ENCODE measurements around the gene LNPEP. TPM values are rescaled to one million over a fixed set of nuclear protein-coding genes. Genes with fewer than 3 reads are reported as not detected.

The LNPEP gene
- total and polyA plus RNA-seq, 2 of the 13 experiments (the other 11 are each of a cell fraction or from before 2014, with no cell fraction given) = 8.0 to 16.9 TPM

- TF ChIP-seq GTF3A (CRISPR knock-in tag; conservative IDR thresholded peaks at IDR 0.05) = no peak
- TF ChIP-seq ZFP91 (CRISPR knock-in tag; IDR thresholded peaks at IDR 0.05; ENCODE audit: borderline replicate concordance) = peak; percentile 49; the same call in 1 of the 2 replicates
- TF ChIP-seq ZNF674 (CRISPR knock-in tag; IDR thresholded peaks at IDR 0.05; ENCODE audit: low read depth) = 0 out of 2 replicates have a peak, but pooled peaks have one; percentile 43
- peak in 1 of 2 experiments; percentile 43; a peak in 1 of 4 replicates for TF ChIP-seq POLR2A (IDR thresholded peaks at IDR 0.05; ENCODE audit: insufficient read depth in 1 of 2, low read depth in 2 of 2, low read length in 2 of 2)
- 0 out of 2 replicates have a peak, but pooled peaks have one; percentile 36 for TF ChIP-seq GPN1 (CRISPR knock-in tag; IDR thresholded peaks at IDR 0.05; ENCODE audit: borderline replicate concordance)
- TF ChIP-seq HDAC2 (CRISPR knock-in tag; IDR thresholded peaks at IDR 0.05) = peak; percentile 71
- TF ChIP-seq KLF11 (CRISPR knock-in tag; IDR thresholded peaks at IDR 0.05) = no peak
- no peak for TF ChIP-seq MTA1 (CRISPR knock-in tag; IDR thresholded peaks at IDR 0.05; ENCODE audit: borderline replicate concordance)
- peak; percentile 97; the same call in 1 of the 2 replicates for TF ChIP-seq ZNF292 (CRISPR knock-in tag; IDR thresholded peaks at IDR 0.05; ENCODE audit: borderline replicate concordance, low read depth)
- TF ChIP-seq ZNF709 (CRISPR knock-in tag; IDR thresholded peaks at IDR 0.05) = 0 out of 2 replicates have a peak, but pooled peaks have one; percentile 10
- TF ChIP-seq RFX3 (CRISPR knock-in tag; IDR thresholded peaks at IDR 0.05) = no peak
- TF ChIP-seq SOX6 (IDR thresholded peaks at IDR 0.05) = no peak
- peak; percentile 54; the same call in 1 of the 2 replicates for TF ChIP-seq SOX6 (CRISPR knock-in tag; IDR thresholded peaks at IDR 0.05)
- TF ChIP-seq ZC3H13 (CRISPR knock-in tag; IDR thresholded peaks at IDR 0.05) = peak; percentile 57
- TF ChIP-seq IRX3 (CRISPR knock-in tag; IDR thresholded peaks at IDR 0.05; ENCODE audit: borderline replicate concordance, low read depth) = no peak
- TF ChIP-seq USF2 (IDR thresholded peaks at IDR 0.05; ENCODE audit: low read depth, low read length) = no peak
- no peak for TF ChIP-seq USF2 (CRISPR knock-in tag; IDR thresholded peaks at IDR 0.05; ENCODE audit: borderline replicate concordance)
- peak; percentile 56; the same call in 1 of the 2 replicates for TF ChIP-seq MED13 (CRISPR knock-in tag; IDR thresholded peaks at IDR 0.05)
- TF ChIP-seq ZIK1 (CRISPR knock-in tag; IDR thresholded peaks at IDR 0.05; ENCODE audit: borderline replicate concordance, low read depth) = 0 out of 2 replicates have a peak, but pooled peaks have one; percentile 19
- peak; percentile 93 for TF ChIP-seq TAF15 (IDR thresholded peaks at IDR 0.05; ENCODE audit: low read depth, low read length, poor library complexity, severe bottlenecking)
- TF ChIP-seq, protein P1, sequence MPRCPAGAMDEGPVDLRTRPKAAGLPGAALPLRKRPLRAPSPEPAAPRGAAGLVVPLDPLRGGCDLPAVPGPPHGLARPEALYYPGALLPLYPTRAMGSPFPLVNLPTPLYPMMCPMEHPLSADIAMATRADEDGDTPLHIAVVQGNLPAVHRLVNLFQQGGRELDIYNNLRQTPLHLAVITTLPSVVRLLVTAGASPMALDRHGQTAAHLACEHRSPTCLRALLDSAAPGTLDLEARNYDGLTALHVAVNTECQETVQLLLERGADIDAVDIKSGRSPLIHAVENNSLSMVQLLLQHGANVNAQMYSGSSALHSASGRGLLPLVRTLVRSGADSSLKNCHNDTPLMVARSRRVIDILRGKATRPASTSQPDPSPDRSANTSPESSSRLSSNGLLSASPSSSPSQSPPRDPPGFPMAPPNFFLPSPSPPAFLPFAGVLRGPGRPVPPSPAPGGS (CRISPR knock-in tag; IDR thresholded peaks at IDR 0.05) = no peak
- TF ChIP-seq ZNF564 (CRISPR knock-in tag; IDR thresholded peaks at IDR 0.05) = peak; percentile 76; the same call in 1 of the 2 replicates
- TF ChIP-seq ZFYVE20 (CRISPR knock-in tag; IDR thresholded peaks at IDR 0.05; ENCODE audit: borderline replicate concordance, low read depth) = no peak
- TF ChIP-seq ZKSCAN8 (CRISPR knock-in tag; IDR thresholded peaks at IDR 0.05; ENCODE audit: borderline replicate concordance) = peak; percentile 65; the same call in 1 of the 2 replicates
- TF ChIP-seq TARDBP (CRISPR knock-in tag; IDR thresholded peaks at IDR 0.05) = peak; percentile 88; the same call in 1 of the 2 replicates
These were observed at the start of gene LNPEP (continued) for GRCh38 chr5:96935559-96936430.

Measured in HepG2 (cell line).